Bronchial epithelial cell (primary cell): ENCODE data around the gene NES. TPM values are rescaled to one million over a fixed set of nuclear protein-coding genes. Genes with fewer than 3 reads are reported as not detected.

Source experiments
- DNase-seq: peaks from one replicate; pipeline ENCODE4 v3.0.0-alpha.2; 2010; ENCODE audit warnings: low read depth
- FAIRE-seq: peaks from 2 replicates; lab custom pipeline; 2011; peaks lifted over from hg19 to GRCh38; lab: Jason Lieb, UNC
- H3K27me3 ChIP-seq: 2 replicates; pipeline ENCODE4 v1.5.1; 2011; ENCODE audit warnings: low read length; ENCODE audit not compliant: control insufficient read depth, insufficient read depth
- H3K36me3 ChIP-seq: 2 replicates; pipeline ENCODE4 v1.5.1; 2011; ENCODE audit warnings: low read length; ENCODE audit not compliant: control insufficient read depth, insufficient read depth
- H3K4me3 ChIP-seq: 2 replicates; pipeline ENCODE4 v1.5.1; 2011; ENCODE audit warnings: mild to moderate bottlenecking, low read depth, low read length, control low read depth
- total RNA-seq: library from RNA; depleted of rRNA; stranded (reverse); fragments of >200 nt; gene quantifications from 2 replicates; pipeline ENCODE4 v1.2.1, GENCODE V29; 2014
- TF ChIP-seq, protein P1 (sequence below): IDR thresholded peaks from 2 replicates; pipeline ENCODE4 v1.5.1; 2011; ENCODE audit warnings: mild to moderate bottlenecking, moderate library complexity, low read length, control low read depth, inconsistent platforms; ENCODE audit not compliant: insufficient read depth, severe bottlenecking

Gene NES
- total RNA-seq, 1 donor from 2014 or later: under 0.01 TPM

DNA sequence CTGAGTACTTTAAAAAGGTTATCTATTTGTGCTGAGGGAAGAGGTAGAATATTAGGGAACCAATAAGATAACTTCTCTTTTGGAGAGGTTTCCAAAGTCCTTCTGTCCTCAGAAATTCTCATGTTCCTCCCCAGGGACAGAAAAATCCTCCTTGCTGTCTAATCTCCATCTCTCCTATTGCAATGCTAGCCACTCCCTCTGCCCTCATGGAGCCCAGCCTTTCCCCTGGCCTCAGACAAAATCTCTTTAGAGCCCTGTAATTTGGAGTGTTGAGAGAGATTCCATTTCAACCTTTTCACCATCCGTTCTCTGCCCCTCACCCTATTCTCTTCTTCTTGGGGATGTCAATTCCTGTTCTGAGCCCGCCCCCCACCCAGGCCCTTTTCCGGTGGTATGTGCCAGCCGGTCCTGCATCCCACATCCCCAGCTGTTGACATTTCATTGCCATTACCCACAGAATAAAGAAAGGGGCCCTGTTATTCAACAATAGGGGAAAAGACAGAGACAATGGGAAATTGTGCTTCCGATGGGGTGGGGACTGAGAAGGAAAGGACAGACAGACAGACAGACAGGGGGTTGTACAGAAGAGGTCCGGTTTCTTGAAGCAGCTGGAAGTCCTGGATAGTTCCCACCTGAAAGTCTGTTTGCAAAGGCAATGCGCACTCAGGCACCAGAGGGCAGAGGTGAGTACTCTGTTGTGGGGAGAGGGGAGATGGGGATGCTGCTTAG lies 58.2 kb downstream of the NES start, which contains the start of gene HAPLN2:
HAPLN2 (plus strand) TSS at position 563 of the 729 bp plus-strand sequence. CDS start 4,076 bp downstream, outside the sequence.
- Histone ChIP-seq H3K27me3 (peaks cover 21% of the 10 kb centered on the region), H3K4me3 (no peak within 1 kb of the TSS), H3K36me3 (no peaks in the 10 kb centered on the region)
- DNase-seq: peak; percentile 32
- FAIRE-seq: no peak
- TF ChIP-seq, protein P1, sequence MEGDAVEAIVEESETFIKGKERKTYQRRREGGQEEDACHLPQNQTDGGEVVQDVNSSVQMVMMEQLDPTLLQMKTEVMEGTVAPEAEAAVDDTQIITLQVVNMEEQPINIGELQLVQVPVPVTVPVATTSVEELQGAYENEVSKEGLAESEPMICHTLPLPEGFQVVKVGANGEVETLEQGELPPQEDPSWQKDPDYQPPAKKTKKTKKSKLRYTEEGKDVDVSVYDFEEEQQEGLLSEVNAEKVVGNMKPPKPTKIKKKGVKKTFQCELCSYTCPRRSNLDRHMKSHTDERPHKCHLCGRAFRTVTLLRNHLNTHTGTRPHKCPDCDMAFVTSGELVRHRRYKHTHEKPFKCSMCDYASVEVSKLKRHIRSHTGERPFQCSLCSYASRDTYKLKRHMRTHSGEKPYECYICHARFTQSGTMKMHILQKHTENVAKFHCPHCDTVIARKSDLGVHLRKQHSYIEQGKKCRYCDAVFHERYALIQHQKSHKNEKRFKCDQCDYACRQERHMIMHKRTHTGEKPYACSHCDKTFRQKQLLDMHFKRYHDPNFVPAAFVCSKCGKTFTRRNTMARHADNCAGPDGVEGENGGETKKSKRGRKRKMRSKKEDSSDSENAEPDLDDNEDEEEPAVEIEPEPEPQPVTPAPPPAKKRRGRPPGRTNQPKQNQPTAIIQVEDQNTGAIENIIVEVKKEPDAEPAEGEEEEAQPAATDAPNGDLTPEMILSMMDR: peak; percentile 69

Other genes starting within 250 kb of the NES start
- gene MEF2D, start 176.6 kb downstream of the NES start, total RNA-seq: 1.3 and 4.9 TPM in 2 replicates
- 0.53 and 1.7 TPM in 2 replicates for gene IQGAP3, start 104.8 kb downstream of the NES start, total RNA-seq
- gene TTC24, start 97.7 kb downstream of the NES start, total RNA-seq: not detected in 2 replicates
- gene NAXE, start 85.6 kb downstream of the NES start, total RNA-seq: 142 and 154 TPM in 2 replicates
- 15.9 and 29.2 TPM in 2 replicates for gene GPATCH4, start 75.9 kb downstream of the NES start, total RNA-seq
- under 0.01 TPM in 1 of 2 replicates, not detected in the other for gene HAPLN2, start 58.0 kb downstream of the NES start, total RNA-seq
- gene BCAN, start 35.3 kb downstream of the NES start, total RNA-seq: not detected in 2 replicates
- gene CRABP2, start 28.2 kb upstream of the NES start, total RNA-seq: 5.3 and 112 TPM in 2 replicates
- 14.7 and 20.2 TPM in 2 replicates for gene METTL25B, start 51.1 kb upstream of the NES start, total RNA-seq
- 7.9 and 10.6 TPM in 2 replicates for gene ISG20L2, start 51.4 kb upstream of the NES start, total RNA-seq
- gene MRPL24, start 63.7 kb upstream of the NES start, total RNA-seq: 60.3 and 74.1 TPM in 2 replicates
- 163 and 225 TPM in 2 replicates for gene HDGF, start 74.3 kb upstream of the NES start, total RNA-seq
- 9.2 and 11.5 TPM in 2 replicates for gene PRCC, start 90.1 kb upstream of the NES start, total RNA-seq
- 1.2 and 1.8 TPM in 2 replicates for gene SH2D2A, start 139.4 kb upstream of the NES start, total RNA-seq
- gene INSRR, start 181.7 kb upstream of the NES start, total RNA-seq: not detected in 2 replicates
- not detected in 2 replicates for gene NTRK1, start 183.5 kb upstream of the NES start, total RNA-seq
- 1.8 TPM in 2 replicates for gene PEAR1, start 216.3 kb upstream of the NES start, total RNA-seq
- not detected in 2 replicates for gene LRRC71, start 243.2 kb upstream of the NES start, total RNA-seq